HG03342 (cell line): ENCODE data around the gene PDCD11.
A peak's percentile ranks its signal among the peaks of the same experiment; 100 is the strongest.
"Not testable (repeated sequence)": the region's sequence is repeated elsewhere in the genome, so short reads cannot be mapped to it uniquely, and the experiment has no call there.

ENCODE experiments used
- ATAC-seq: cut with Tn5 transposase; IDR thresholded peaks from one replicate; pipeline ENCODE4 v1.9.1; 2021; ENCODE audit warnings: mild to moderate bottlenecking, moderate library complexity; ENCODE audit not compliant: unreplicated experiment

PDCD11 gene

DNA sequence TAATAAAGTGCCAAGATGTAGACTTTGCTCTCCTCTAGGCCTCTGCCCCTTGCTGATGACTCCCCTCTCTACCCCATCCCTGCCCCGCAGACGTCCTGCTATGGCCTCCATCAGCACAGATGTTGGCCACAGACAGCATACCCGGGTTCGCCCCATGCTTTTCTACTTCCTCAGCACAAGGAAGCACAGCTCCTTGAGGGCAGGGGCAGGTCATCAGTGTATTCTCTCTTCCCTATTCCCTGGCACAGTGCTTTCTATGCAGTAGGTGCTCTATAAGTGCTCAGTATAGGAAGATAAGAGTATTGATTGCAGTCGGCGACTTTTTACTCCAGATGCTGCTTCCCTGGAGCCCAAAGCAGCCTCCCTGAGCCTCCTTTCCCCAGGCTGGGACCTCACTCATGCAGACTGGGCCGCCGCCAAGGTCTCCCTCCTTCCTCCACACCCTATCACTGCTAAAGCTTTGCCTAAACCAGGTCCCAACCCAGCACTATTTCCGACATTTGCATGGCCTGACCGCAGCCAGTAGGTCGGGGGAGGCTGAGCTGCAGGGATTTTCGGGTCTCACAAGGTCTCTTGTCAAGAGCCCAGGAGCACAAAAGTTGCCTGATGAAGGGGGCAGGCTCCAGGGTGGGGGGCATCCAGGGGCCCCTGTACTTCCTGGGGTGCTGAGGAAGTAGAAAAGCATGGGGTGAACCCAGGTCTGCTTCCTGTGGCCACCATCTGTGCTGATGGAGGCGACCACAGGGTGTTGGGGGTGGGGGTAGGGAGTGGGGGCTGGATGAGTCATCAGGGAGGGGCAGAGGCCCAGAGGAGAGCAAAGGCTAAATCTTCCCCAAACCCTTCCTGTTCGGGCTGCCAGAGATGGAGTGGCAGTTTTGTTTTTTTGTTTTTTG is 74.6 kb downstream of the PDCD11 start:
- ATAC-seq, result peak; percentile 70

- peak; percentile 37 for ATAC-seq
Measured at GRCh38 chr10:103472005-103472404, 75.6 kb downstream of the PDCD11 start.

DNA sequence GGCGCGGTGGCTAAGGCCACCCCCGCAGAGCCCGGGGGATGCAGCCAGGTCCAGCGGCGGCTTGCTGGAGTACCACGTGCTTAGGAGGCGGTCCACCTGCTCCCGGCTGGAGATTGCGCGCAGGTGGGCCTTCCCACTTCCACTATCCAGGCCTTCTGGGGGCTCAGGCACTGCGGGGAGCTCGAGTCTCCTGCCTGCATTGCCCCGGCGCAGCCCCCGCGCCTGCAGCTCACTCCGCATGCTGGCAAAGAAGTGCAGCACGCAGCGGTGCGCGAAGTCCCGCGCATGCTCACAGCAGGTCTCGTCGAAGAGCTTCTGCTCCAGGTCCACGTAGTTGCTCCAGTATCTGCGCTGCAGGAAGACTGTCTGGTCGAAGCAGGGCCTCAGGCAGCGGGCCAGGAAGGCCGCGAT is 76.8 kb downstream of the PDCD11 start:
- ATAC-seq, result no peak

GRCh38 chr10:103474077-103474476 is 77.7 kb downstream of the PDCD11 start:
- ATAC-seq, result no peak

DNA sequence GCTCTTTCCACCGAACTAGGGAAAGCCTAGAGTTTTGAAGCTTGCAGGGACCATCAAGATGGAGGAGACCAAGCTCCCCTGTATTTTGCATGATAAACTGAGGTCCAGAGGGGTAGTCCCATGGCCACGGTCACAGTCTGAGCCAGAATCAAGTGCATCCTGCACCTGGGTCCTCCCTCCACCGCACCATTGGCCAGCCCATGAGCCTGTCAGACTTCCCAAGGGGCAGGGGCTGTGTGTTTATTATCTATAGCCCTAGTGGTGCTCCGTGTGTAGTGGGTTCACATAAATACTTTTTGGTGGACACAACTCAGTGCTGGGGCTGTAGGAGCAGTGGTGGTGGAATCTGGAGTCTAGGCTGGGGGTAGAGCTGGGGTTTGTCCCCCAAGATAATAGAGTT is 79.0 kb downstream of the PDCD11 start:
- ATAC-seq, result no peak

DNA sequence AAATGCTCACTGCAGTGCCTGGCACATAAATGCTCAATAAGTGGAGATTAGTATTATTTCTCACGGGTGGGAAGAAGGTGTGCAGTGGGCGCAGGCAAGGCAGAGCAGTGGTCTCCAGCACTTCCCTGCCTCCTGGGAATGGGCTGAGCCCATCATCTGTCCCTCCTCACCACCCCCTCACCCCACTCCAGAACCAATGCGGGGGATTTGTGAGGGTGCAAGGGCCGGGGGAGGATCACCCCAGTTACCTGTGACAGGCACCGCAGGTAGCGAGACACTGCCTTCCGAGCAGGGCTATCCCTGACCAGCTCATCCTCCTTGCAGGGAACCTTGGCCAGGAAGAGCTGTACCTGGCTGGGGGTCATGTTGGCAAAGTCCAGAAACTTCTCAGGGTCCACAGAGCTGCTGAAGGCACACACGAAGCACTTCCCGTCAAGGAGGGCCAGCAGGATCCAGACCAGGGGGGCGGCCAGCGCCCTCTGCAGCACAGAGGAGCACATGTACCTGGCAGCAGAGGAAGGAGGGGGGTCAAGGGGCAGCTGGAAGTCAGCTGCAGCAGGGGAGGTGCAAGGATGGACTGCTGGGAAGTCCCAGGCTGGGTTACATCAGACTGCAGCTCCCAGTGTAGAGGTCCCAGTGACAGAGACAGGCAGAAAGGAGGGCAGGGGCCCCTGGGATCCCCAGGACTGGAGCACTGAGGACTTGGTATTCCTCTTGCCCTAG is 79.8 kb downstream of the PDCD11 start:
- ATAC-seq, result no peak

DNA sequence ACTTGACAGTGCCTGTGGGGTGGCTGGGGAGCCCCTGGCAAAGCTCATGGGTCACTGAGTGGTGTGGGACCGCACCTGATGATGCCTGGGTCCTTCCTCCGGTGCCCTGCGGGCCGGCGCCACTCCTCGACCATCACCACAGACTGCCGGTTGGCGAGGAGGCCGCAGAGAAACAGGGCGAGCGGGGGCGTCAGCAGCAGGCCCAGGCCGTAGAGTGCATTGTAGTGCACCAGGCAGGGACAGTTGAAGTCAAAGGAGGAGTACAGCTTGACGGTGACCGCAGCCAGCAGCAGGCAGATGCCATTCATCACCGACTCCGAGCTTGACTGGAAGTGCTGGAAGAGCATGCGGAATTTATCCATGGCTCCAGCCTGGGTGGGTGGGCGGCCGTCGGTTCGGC is 82.2 kb downstream of the PDCD11 start:
- ATAC-seq, result no peak

DNA sequence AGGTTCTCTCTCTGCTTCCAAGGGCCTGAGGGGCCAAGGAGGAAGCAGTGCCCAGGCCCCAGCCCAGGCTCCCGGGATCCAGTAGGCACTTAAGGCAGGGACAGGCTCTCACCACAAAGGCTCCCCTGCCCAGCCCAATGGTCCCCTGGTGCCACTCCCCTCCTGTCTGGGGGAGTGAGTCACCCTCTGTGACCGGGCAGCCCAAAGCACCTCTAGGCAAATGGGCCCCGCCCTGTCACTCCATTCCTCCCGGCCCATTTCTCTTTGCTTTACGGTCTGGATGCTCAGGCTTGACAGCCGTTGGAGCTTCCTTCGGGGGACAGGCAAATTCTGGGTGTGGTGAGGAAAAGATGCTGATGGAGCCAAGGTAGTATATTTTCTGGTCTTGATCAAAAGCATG is 82.7 kb downstream of the PDCD11 start, which contains the start of gene CALHM3:
TSS of gene CALHM3 (minus strand) at position 106 of the 400 bp plus-strand sequence. CDS start 208 bp downstream, outside the sequence.
- no peak for ATAC-seq

- ATAC-seq, result no peak
Measured at GRCh38 chr10:103480521-103480920, 84.1 kb downstream of the PDCD11 start.

DNA sequence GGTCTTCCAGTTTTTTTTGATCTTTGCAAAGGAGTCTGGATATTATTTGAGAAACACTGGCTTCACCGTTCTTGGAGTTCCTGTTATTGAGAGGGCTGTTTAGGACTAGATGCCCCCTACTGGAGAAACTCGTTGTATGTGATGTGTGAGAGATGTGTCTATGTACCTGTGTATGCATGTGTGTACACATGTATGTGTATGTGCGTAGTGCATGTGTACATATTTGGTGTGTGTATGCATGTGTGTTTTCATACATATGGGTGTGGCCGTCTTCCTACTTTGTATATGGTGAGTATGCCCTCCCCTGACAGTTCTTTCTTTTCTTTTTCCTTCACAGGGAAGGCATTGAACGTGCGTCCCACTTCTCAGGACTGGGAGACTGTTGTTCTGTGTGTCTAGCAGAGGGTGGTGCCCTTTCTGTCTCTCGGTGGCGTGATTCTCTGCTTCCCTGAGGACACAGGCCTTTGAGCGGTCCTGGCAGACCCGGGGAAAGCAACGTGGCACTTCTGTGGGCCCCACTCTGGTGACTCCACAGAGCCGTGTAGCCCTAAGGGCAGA is 85.6 kb downstream of the PDCD11 start:
- ATAC-seq, result peak; percentile 69

DNA sequence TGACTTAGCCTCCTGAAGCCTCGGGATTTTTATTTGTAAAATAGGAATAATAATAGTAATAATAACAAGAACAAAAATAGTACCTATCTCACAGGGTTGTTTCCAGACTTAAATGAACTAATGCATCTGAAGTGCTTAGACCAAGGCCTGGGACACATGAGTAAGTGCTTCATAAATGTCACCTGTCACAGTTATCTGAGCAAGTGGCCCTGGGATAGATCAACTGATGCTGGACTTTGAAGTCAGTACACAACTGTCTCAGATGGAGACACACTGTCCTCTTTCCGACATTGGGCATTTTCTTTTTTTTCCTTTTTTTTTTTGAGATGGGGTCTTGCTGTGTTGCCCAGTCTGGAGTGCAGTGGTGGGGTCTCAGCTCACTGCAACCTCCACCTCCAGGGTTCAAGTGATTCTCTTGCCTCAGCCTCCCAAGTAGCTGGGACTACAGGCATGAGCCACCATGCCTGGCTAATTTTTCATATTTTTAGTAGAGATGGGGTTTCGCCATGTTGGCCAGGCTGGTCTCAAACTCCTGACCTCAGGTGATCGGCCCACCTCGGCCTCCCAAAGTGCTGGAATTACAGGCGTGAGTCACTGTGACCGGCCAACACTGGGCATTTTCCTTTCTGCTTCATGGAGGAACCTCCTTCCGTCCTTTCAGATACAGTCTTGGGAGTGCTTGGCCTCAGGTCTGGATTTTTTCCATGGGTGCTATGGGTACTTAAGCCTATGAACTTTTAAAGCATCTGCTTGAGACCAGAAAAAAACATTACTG is 90.4 kb downstream of the PDCD11 start:
- ATAC-seq, result not testable (repeated sequence)

GRCh38 chr10:103487410-103487708 is 90.9 kb downstream of the PDCD11 start:
- no peak for ATAC-seq

DNA sequence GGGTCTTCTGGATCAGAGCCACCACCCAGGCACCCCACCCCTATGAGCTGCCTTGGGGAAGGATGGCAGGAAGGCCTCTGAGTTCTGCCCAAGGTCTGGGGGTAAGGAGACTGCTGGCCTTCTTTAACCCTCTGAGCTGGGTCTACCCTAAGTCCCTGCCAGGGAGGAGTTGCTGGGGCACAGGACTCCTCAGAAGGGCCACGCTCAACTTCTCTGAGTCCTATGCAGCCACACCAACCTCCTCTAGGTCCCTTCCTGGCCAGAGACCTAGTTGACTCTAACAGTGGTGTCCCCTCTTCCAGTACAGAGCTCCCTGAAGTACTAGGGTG is 94.5 kb downstream of the PDCD11 start:
- peak; percentile 11 for ATAC-seq

- ATAC-seq, result no peak
Measured at GRCh38 chr10:103491729-103492364, 95.4 kb downstream of the PDCD11 start.

DNA sequence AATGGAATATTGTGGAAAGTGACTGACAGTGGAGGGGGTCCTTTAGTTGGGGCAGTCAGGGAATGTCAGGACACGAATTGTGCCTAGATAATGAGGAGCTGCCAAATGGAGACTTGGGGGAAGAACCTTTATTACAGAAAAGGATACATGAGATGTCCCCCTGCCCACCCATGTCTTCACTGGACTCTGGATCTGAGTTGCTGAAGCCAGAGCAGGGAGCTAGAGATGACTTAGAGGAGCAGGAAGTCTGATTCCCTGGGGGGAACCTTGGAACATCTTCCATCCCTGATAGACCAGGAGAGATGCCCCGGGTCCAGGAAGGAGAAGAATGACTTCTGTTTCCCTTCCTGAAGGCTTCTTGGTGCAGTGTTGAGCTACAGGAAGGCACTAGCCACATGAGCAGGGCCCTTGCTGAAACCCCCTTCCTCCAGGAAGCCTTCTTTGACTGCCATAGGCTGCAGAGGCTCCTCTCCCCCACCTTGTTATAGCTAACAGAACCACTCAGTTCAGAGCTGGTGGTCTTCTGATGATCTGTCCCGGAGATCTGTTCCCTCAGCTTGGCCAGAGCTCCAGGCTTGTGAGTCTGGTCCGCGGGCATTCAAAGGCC is 96.3 kb downstream of the PDCD11 start:
- ATAC-seq, result no peak

GRCh38 chr10:103493362-103493915 is 97.0 kb downstream of the PDCD11 start, which contains the start of gene NEURL1:
NEURL1 (plus strand) TSS chr10:103493705; CDS start chr10:103494388, 683 bp downstream.
- no peak for ATAC-seq

- no peak for ATAC-seq
Measured at GRCh38 chr10:103493916-103494877, 97.8 kb downstream of the PDCD11 start.

DNA sequence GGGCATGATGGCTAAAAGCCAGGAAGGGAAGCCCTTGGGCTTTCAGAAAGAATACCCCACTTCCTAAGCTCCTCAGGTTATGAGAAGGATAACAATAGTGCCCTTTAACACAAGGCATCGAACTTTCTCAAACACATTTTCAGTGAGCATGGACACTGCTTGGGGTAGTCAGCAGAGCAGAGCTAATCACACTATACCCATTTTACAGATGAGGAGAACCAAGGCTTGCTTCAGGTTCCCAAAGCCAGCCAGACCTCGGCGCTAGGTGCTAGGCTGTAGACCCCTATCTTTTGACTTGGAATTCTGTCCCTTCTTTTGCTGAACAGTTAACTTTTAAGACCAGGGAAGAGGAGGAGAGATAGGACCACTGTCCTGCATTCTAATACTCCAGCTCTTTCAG is 98.9 kb downstream of the PDCD11 start:
- no peak for ATAC-seq
